Activated CD8-positive, alpha-beta memory T cell treated with anti-CD3 and anti-CD28 coated beads, Interleukin-2, amount 50 U/mL, for 24 hours (primary cell): ENCODE data around the gene TMEM131.
"Not testable (repeated sequence)": the region's sequence is repeated elsewhere in the genome, so short reads cannot be mapped to it uniquely, and the experiment has no call there.

ENCODE experiments used
- DNase-seq: peaks from one replicate; pipeline ENCODE4 v3.0.0-alpha.2; 2020; ENCODE audit errors: extremely low read depth

Gene TMEM131

GRCh38 chr2:97911922-97912575, 83.7 kb downstream of the TMEM131 start:
- DNase-seq, result no peak

GRCh38 chr2:97911206-97911921, 84.4 kb downstream of the TMEM131 start:
- DNase-seq, result no peak

- no peak for DNase-seq
Observed at GRCh38 chr2:97910403-97911205, 85.1 kb downstream of the TMEM131 start.

GRCh38 chr2:97908208-97908676, 87.5 kb downstream of the TMEM131 start:
- no peak for DNase-seq

GRCh38 chr2:97907369-97908100, 88.2 kb downstream of the TMEM131 start:
- DNase-seq, result no peak

- DNase-seq, result no peak
Observed at GRCh38 chr2:97906307-97906706, 89.4 kb downstream of the TMEM131 start.

- no peak for DNase-seq
Observed at GRCh38 chr2:97905294-97905693, 90.5 kb downstream of the TMEM131 start.

- DNase-seq, result no peak
Observed at GRCh38 chr2:97901862-97902261, 93.9 kb downstream of the TMEM131 start.

- DNase-seq, result no peak
Observed at GRCh38 chr2:97900806-97901205, 94.9 kb downstream of the TMEM131 start.

GRCh38 chr2:97893042-97893441, 102.7 kb downstream of the TMEM131 start:
- DNase-seq, result not testable (repeated sequence)

GRCh38 chr2:97891611-97892010, 104.1 kb downstream of the TMEM131 start:
- DNase-seq, result no peak

- DNase-seq, result no peak
Observed at GRCh38 chr2:97889156-97889555, 106.6 kb downstream of the TMEM131 start.

GRCh38 chr2:97885841-97886240, 109.9 kb downstream of the TMEM131 start:
- no peak for DNase-seq

- DNase-seq, result no peak
Observed at GRCh38 chr2:97880334-97880733, 115.4 kb downstream of the TMEM131 start.

- no peak for DNase-seq
Observed at GRCh38 chr2:97878865-97879264, 116.9 kb downstream of the TMEM131 start.

- DNase-seq, result not testable (repeated sequence)
Observed at GRCh38 chr2:97878317-97878716, 117.4 kb downstream of the TMEM131 start.

GRCh38 chr2:97871096-97871780, 124.5 kb downstream of the TMEM131 start:
- no peak for DNase-seq

- DNase-seq, result peak; percentile 6
Observed at GRCh38 chr2:97870396-97870843, 125.3 kb downstream of the TMEM131 start.

GRCh38 chr2:97869722-97870346, 125.9 kb downstream of the TMEM131 start:
- DNase-seq, result no peak

- no peak for DNase-seq
Observed at GRCh38 chr2:97868986-97869721, 126.6 kb downstream of the TMEM131 start.
